H1 (cell line): Measurements from ENCODE around the gene TRIM68. TPM values are rescaled to one million over a fixed set of nuclear protein-coding genes. Genes with fewer than 3 reads are reported as not detected.

Experiments
- CHD1 ChIP-seq: IDR thresholded peaks from 2 replicates; pipeline ENCODE4 v1.6.1; 2012; ENCODE audit warnings: low read depth, low read length, improper control_type of control experiment
- CHD2 ChIP-seq: IDR thresholded peaks from 2 replicates; pipeline ENCODE4 v1.6.1; 2012; ENCODE audit warnings: low read length, improper control_type of control experiment
- CHD7 ChIP-seq: fragments of 300-600 bp; sonication (generic); IDR thresholded peaks from 2 replicates; pipeline ENCODE4 v1.7.1; 2012; ENCODE audit warnings: low read length, moderate library complexity, mild to moderate bottlenecking, inconsistent platforms; ENCODE audit not compliant: insufficient replicate concordance
- CREB1 ChIP-seq: IDR thresholded peaks from 2 replicates; pipeline ENCODE4 v1.6.1; 2012; ENCODE audit warnings: inconsistent platforms
- CTCF ChIP-seq, 3 experiments: IDR thresholded peaks; 1 replicate in 2 of 3; 2 replicates in 1 of 3; pipeline versions ENCODE4 v1.5.1 to v1.6.1; 2011; ENCODE audit warnings: low read length in 3 of 3, mild to moderate bottlenecking in 3 of 3, inconsistent platforms in 2 of 3, low read depth in 1 of 3, moderate library complexity in 1 of 3; ENCODE audit not compliant: insufficient read depth in 1 of 3; ENCODE audit errors: control extremely low read depth in 1 of 3
- SP1 ChIP-seq: IDR thresholded peaks from 2 replicates; pipeline ENCODE4 v1.6.1; 2011; ENCODE audit warnings: low read depth, low read length
- SRF ChIP-seq: IDR thresholded peaks from 2 replicates; pipeline ENCODE4 v1.6.1; 2011; ENCODE audit warnings: mild to moderate bottlenecking, low read depth, low read length, moderate library complexity
- polyA plus RNA-seq, 7 experiments: library from polyadenylated mRNA; depleted of rRNA in 3 of 7; stranded (reverse) in 5 of 7; unstranded in 2 of 7; fragments of >200 nt in 5 of 7; fragments of 200-250 nt in 2 of 7; gene quantifications; 1 replicate in 5 of 7; 2 replicates in 1 of 7; 4 replicates in 1 of 7; pipeline versions ENCODE4 v1.2.1 to v1.2.3, GENCODE V29; 2011 to 2013; ENCODE audit warnings: missing spikeins in 2 of 7, mixed read lengths in 2 of 7
- total RNA-seq: library from RNA; stranded (reverse); fragmentation: NEBNext Ultra II Directional; extraction: Animal tissue kit (Norgen Biotek cat#: 25700); gene quantifications from 2 replicates; pipeline ENCODE4 v1.2.1, GENCODE V29; 2021

The TRIM68 gene
- total and polyA plus RNA-seq, 2 of the 8 experiments (the other 6 are each of a cell fraction or from before 2014, with no cell fraction given), result 3.4 to 5.7 TPM

GRCh38 chr11:4607781-4608666 is at the start of gene TRIM68 (continued):
- TF ChIP-seq CHD7, result no peak
- peak in 1 of 3 experiments; percentile 7; a peak in 2 of 4 replicates for TF ChIP-seq CTCF (IDR thresholded peaks at IDR 0.05; ENCODE audit: control extremely low read depth in 1 of 3, insufficient read depth in 1 of 3, low read depth in 1 of 3, low read length in 3 of 3)
- TF ChIP-seq SP1, result peak; percentile 95
- no peak for TF ChIP-seq CHD1
- no peak for TF ChIP-seq SRF
- peak; percentile 79 for TF ChIP-seq CHD2
- no peak for TF ChIP-seq CREB1
